SK-N-SH (cell line): Measurements from ENCODE around the gene BCAN.

ENCODE experiments used
- CTCF ChIP-seq: fragments of 200-600 bp; sonication (generic); IDR thresholded peaks from 2 replicates; pipeline ENCODE4 v1.6.1; 2017; ENCODE audit warnings: antibody characterized with exemption, mild to moderate bottlenecking, moderate library complexity
- GABPA ChIP-seq: IDR thresholded peaks from 2 replicates; pipeline ENCODE4 v1.4.0; 2012; ENCODE audit warnings: low read depth, mild to moderate bottlenecking
- NFIC ChIP-seq: IDR thresholded peaks from 2 replicates; pipeline ENCODE4 v1.4.0; 2012; ENCODE audit warnings: borderline replicate concordance
- POLR2AphosphoS5 ChIP-seq: IDR thresholded peaks from 2 replicates; pipeline ENCODE4 v1.6.1; 2012; ENCODE audit warnings: low read depth, low read length

GRCh38 chr1:156643049-156643777 is 1.3 kb downstream of the BCAN start:
- TF ChIP-seq CTCF: no peak
- TF ChIP-seq NFIC: no peak
- no peak for TF ChIP-seq GABPA
- TF ChIP-seq POLR2AphosphoS5: no peak
